OCI-LY3 (cell line): Measurements from ENCODE around the gene TRAPPC2L.

ENCODE experiments used
- H2AFZ ChIP-seq: fragments of 200-600, 300-600 bp; shearing (Covaris generic); 2 replicates; pipeline ENCODE4 v1.6.0; 2014; ENCODE audit warnings: antibody characterized with exemption, low read depth, low read length
- H3K27ac ChIP-seq: fragments of 200-600, 300-600 bp; sonication (generic); 2 replicates; pipeline ENCODE4 v1.5.1; 2014; ENCODE audit warnings: mild to moderate bottlenecking, low read length, moderate library complexity, mixed read lengths
- H3K27me3 ChIP-seq: fragments of 200-600, 300-600 bp; sonication (generic); 2 replicates; pipeline ENCODE4 v1.6.1; 2014; ENCODE audit warnings: low read depth, low read length, mixed read lengths
- H3K36me3 ChIP-seq: fragments of 200-600, 300-600 bp; sonication (generic); replicated peaks from 2 replicates; pipeline ENCODE3; 2014; ENCODE audit warnings: low read depth, low read length, mixed read lengths
- H3K4me1 ChIP-seq: fragments of 300-600, 200-600 bp; sonication (generic); 2 replicates; pipeline ENCODE4 v1.6.1; 2014; ENCODE audit warnings: low read length, mixed read lengths
- H3K4me2 ChIP-seq: fragments of 200-600, 300-600 bp; sonication (generic); 2 replicates; pipeline ENCODE4 v1.6.1; 2014; ENCODE audit warnings: low read length, mixed read lengths
- H3K4me3 ChIP-seq: fragments of 300-600, 200-600 bp; sonication (generic); 2 replicates; pipeline ENCODE4 v1.5.1; 2014; ENCODE audit warnings: antibody characterized with exemption, mild to moderate bottlenecking, low read length, moderate library complexity
- H3K79me2 ChIP-seq: fragments of 300-600, 200-600 bp; shearing (Covaris generic); 2 replicates; pipeline ENCODE4 v1.6.1; 2014; ENCODE audit warnings: mild to moderate bottlenecking, low read length, mixed read lengths
- H3K9ac ChIP-seq: fragments of 300-600, 200-600 bp; shearing (Covaris generic); 2 replicates; pipeline ENCODE4 v1.6.0; 2014; ENCODE audit warnings: mild to moderate bottlenecking, low read length, moderate library complexity
- H3K9me3 ChIP-seq: fragments of 200-600, 300-600 bp; shearing (Covaris generic); 2 replicates; pipeline ENCODE4 v1.6.1; 2014; ENCODE audit warnings: low read length, mixed read lengths; ENCODE audit not compliant: insufficient read depth
- H4K20me1 ChIP-seq: fragments of 200-600, 300-600 bp; sonication (generic); 2 replicates; pipeline ENCODE4 v1.6.1; 2016; ENCODE audit warnings: low read length, mixed read lengths; ENCODE audit not compliant: insufficient read depth
- EZH2phosphoT487 ChIP-seq: fragments of 200-600 bp; shearing (Covaris generic); IDR thresholded peaks from 2 replicates; pipeline ENCODE4 v1.6.1; 2018; ENCODE audit warnings: antibody characterized with exemption, mixed run types, low read depth
- TF ChIP-seq, protein P1 (sequence below): fragments of 200-600, 300-600 bp; sonication (generic); IDR thresholded peaks from 2 replicates; pipeline ENCODE4 v1.5.1; 2014; ENCODE audit warnings: antibody characterized with exemption, low read length, low read depth

TRAPPC2L gene

DNA sequence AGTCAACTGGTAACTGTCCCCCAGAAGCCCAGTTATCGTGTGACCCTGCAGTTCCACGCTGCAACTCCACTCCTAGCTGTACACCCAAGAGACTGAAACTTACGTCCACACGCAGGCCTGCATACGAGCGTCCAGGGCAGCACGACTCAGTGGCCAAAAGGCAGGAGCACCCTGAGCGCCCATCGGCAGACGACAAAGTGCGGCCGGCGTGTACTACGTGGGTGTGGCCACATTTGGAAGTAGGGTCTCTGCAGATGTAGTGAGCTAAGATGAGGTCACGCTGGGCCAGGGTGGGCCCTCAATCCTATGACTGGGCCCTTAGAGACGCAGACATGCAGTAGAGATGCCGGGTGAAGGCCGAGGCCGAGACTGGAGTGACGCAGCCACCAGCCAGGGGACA lies 13.7 kb upstream of the TRAPPC2L start:
- H3K9me3 ChIP-seq, result no peaks in the 10 kb centered on the region
- H3K27ac ChIP-seq, result no peak overlapping the region
- H3K36me3 ChIP-seq, result peaks cover 5% of the 10 kb centered on the region
- H3K4me2 ChIP-seq, result no peak overlapping the region
- peaks cover 3% of the 10 kb centered on the region for H4K20me1 ChIP-seq
- H2AFZ ChIP-seq, result no peak overlapping the region
- no peak overlapping the region for H3K9ac ChIP-seq
- no peak overlapping the region for H3K4me3 ChIP-seq
- TF ChIP-seq, protein P1, sequence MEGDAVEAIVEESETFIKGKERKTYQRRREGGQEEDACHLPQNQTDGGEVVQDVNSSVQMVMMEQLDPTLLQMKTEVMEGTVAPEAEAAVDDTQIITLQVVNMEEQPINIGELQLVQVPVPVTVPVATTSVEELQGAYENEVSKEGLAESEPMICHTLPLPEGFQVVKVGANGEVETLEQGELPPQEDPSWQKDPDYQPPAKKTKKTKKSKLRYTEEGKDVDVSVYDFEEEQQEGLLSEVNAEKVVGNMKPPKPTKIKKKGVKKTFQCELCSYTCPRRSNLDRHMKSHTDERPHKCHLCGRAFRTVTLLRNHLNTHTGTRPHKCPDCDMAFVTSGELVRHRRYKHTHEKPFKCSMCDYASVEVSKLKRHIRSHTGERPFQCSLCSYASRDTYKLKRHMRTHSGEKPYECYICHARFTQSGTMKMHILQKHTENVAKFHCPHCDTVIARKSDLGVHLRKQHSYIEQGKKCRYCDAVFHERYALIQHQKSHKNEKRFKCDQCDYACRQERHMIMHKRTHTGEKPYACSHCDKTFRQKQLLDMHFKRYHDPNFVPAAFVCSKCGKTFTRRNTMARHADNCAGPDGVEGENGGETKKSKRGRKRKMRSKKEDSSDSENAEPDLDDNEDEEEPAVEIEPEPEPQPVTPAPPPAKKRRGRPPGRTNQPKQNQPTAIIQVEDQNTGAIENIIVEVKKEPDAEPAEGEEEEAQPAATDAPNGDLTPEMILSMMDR, result no peak
- TF ChIP-seq EZH2phosphoT487, result no peak
- H3K79me2 ChIP-seq, result no peaks in the 10 kb centered on the region
- no peaks in the 10 kb centered on the region for H3K27me3 ChIP-seq
- no peaks in the 10 kb centered on the region for H3K4me1 ChIP-seq

DNA sequence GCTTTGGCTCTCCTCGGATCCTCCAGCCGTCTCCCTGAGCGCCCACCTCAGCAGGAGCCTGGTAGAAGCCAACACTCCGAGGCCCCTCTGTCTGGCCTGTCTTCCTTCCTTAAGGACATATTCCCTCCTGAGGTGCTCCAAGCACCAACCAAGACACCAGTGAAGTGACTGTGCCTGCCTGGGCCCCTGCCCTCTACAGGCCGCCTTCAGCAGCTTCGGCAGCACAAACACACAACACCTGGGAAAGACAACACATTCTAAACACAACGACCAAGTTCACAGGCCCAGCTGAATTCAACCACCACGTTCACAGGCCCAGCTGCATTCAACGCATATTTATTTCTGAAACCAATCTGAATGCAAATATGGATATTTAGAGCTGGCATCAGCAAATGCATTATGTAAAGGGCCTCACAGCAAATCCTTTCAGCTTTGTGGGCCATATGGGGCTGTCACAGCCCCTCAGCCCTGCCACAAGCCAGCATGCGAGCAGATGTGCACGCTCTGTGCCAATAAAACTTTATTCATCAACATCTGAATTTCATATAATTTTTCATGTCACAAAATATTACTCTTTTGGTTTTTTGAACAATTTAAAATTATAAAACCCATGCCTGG lies 12.4 kb upstream of the TRAPPC2L start:
- Histone ChIP-seq H3K9ac (no peak overlapping the region), H3K4me1 (no peaks in the 10 kb centered on the region), H2AFZ (no peak overlapping the region), H3K9me3 (no peaks in the 10 kb centered on the region), H3K4me3 (no peak overlapping the region), H3K4me2 (no peak overlapping the region), H4K20me1 (peaks cover 3% of the 10 kb centered on the region), H3K27me3 (no peaks in the 10 kb centered on the region), H3K27ac (no peak overlapping the region), H3K36me3 (peaks cover 5% of the 10 kb centered on the region), H3K79me2 (no peaks in the 10 kb centered on the region)
- TF ChIP-seq, protein P1, result no peak
- TF ChIP-seq EZH2phosphoT487, result no peak

DNA sequence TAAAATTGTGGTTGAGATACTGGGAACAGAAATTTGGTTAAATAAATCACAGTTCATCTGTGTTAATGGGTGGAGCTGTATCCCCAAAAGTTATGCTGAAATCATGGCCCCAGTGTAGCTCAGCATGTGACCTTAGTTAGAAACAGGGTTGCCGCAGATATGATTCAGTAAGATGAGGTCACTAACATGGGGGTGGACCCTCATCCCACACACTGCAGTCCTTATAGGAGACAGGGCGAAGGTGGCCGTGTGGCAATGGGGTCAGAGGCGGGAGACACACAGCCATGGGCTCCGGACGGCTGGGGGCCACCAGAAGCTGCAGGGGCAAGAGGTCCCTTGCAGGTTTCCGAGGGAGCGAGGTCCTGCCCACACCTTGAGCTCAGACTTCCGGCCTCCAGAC lies 10.8 kb upstream of the TRAPPC2L start:
- no peak overlapping the region for H3K27ac ChIP-seq
- peaks cover 3% of the 10 kb centered on the region for H4K20me1 ChIP-seq
- no peaks in the 10 kb centered on the region for H3K4me1 ChIP-seq
- no peak for TF ChIP-seq EZH2phosphoT487
- TF ChIP-seq, protein P1, result no peak
- H2AFZ ChIP-seq, result no peak overlapping the region
- no peak overlapping the region for H3K9ac ChIP-seq
- no peaks in the 10 kb centered on the region for H3K9me3 ChIP-seq
- peaks cover 8% of the 10 kb centered on the region for H3K36me3 ChIP-seq
- no peak overlapping the region for H3K4me3 ChIP-seq
- H3K4me2 ChIP-seq, result no peak overlapping the region
- H3K79me2 ChIP-seq, result no peaks in the 10 kb centered on the region
- no peaks in the 10 kb centered on the region for H3K27me3 ChIP-seq

DNA sequence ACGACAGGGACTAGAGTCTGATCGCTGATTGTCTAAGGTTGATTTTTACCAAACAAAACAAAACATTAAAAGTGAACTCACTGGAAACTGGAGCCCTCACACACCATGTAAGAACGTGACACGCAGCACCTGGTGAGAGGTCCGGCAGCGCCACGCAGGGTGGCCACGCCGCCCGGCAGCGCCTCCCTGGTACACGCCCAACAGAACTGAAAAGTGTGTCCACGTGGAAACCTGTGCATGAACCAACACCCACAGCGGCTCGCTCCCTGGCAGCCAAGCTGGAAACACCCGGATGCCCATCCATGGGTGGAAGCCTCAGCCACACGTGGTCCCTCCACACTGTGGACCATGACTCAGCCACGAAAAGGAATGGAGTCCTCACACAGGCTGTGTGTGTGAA lies 9.3 kb upstream of the TRAPPC2L start:
- no peaks in the 10 kb centered on the region for H3K27me3 ChIP-seq
- peaks cover 3% of the 10 kb centered on the region for H4K20me1 ChIP-seq
- no peak overlapping the region for H2AFZ ChIP-seq
- H3K9me3 ChIP-seq, result no peaks in the 10 kb centered on the region
- no peak overlapping the region for H3K4me2 ChIP-seq
- no peak overlapping the region for H3K9ac ChIP-seq
- no peaks in the 10 kb centered on the region for H3K4me1 ChIP-seq
- peaks cover 8% of the 10 kb centered on the region for H3K36me3 ChIP-seq
- no peak overlapping the region for H3K27ac ChIP-seq
- TF ChIP-seq, protein P1, result no peak
- TF ChIP-seq EZH2phosphoT487, result no peak
- H3K4me3 ChIP-seq, result no peak overlapping the region
- no peaks in the 10 kb centered on the region for H3K79me2 ChIP-seq
